ENCODE measurements around the gene TRIM40. TPM values are rescaled to one million over a fixed set of nuclear protein-coding genes. Genes with fewer than 3 reads are reported as not detected.

TRIM40 gene
- total RNA-seq, 1 donor from 2014 or later = not detected

GRCh38 chr6:30160785-30161531 lies 25.0 kb downstream of the TRIM40 start, which contains the start of gene TRIM10:
TSS of gene TRIM10 (minus strand) at chr6:30161211. CDS start at chr6:30160858, 353 bp downstream.
- Mint-ChIP-seq H3K27me3 (peaks cover 17% of the 10 kb centered on the region), H3K4me3 (no peak within 1 kb of the TSS), H3K36me3 (ENCODE audit: low read depth) (no peaks in the 10 kb centered on the region), H3K27ac (no peak within 1 kb of the TSS), H3K9me3 (peaks cover 2% of the 10 kb centered on the region), H3K4me1 (no peaks in the 10 kb centered on the region)
- DNase-seq = no peak
- no peak for ATAC-seq (ENCODE audit: low read depth)
- ChIA-PET POLR2A (no interaction called here), CTCF (no interaction called here)
- intact Hi-C loops (cut with micrococcal nuclease) = no loop called here
- TF ChIP-seq CTCF (IDR thresholded peaks at IDR 0.05) = no peak

- Mint-ChIP-seq H3K36me3 (ENCODE audit: low read depth) (no peaks in the 10 kb centered on the region), H3K27ac (no peak overlapping the region), H3K27me3 (peaks cover 16% of the 10 kb centered on the region), H3K4me1 (no peaks in the 10 kb centered on the region), H3K9me3 (peaks cover 2% of the 10 kb centered on the region), H3K4me3 (no peak overlapping the region)
- ATAC-seq (ENCODE audit: low read depth) (no peak), DNase-seq (no peak)
- CTCF ChIA-PET = no interaction called here
- intact Hi-C loops (cut with micrococcal nuclease) = no loop called here
- no peak for TF ChIP-seq CTCF (IDR thresholded peaks at IDR 0.05)
- POLR2A ChIA-PET = interaction anchor here (0.7 kb wide), 1 partner anchor 116 kb away, joined by 4 read pairs; no protein-coding TSS in a partner anchor
Observed at GRCh38 chr6:30162265-30163089, 26.5 kb downstream of the TRIM40 start.

- peaks cover 2% of the 10 kb centered on the region for H3K9me3 Mint-ChIP-seq
- TF ChIP-seq CTCF (IDR thresholded peaks at IDR 0.05) = no peak
- ChIA-PET CTCF (no interaction called here), POLR2A (no interaction called here)
- no peak within 1 kb of the TSS for H3K27ac Mint-ChIP-seq
- no peak for DNase-seq
- ATAC-seq (ENCODE audit: low read depth) = no peak
- peaks cover 22% of the 10 kb centered on the region for H3K27me3 Mint-ChIP-seq
- intact Hi-C loops (cut with micrococcal nuclease) = no loop called here
- no peaks in the 10 kb centered on the region for H3K36me3 Mint-ChIP-seq (ENCODE audit: low read depth)
- H3K4me1 Mint-ChIP-seq = no peaks in the 10 kb centered on the region
- H3K4me3 Mint-ChIP-seq = no peak within 1 kb of the TSS
Observed at GRCh38 chr6:30163090-30163917, 27.4 kb downstream of the TRIM40 start, which contains the start of gene TRIM15. TSS of gene TRIM15 (plus strand) at chr6:30163546. CDS start at chr6:30163685, 139 bp downstream.

GRCh38 chr6:30163918-30164654 lies 28.1 kb downstream of the TRIM40 start:
- H3K27me3 Mint-ChIP-seq = peaks cover 28% of the 10 kb centered on the region
- DNase-seq = no peak

More at GRCh38 chr6:30163918-30164654, 28.1 kb downstream of the TRIM40 start:
- Mint-ChIP-seq H3K4me1 (no peaks in the 10 kb centered on the region), H3K9me3 (peaks cover 2% of the 10 kb centered on the region), H3K27ac (no peak overlapping the region), H3K4me3 (no peak overlapping the region), H3K36me3 (ENCODE audit: low read depth) (no peaks in the 10 kb centered on the region)
- POLR2A ChIA-PET = no interaction called here
- CTCF ChIA-PET = no interaction called here
- ATAC-seq (ENCODE audit: low read depth) = no peak
- TF ChIP-seq CTCF (IDR thresholded peaks at IDR 0.05) = no peak
- intact Hi-C loops (cut with micrococcal nuclease) = no loop called here
